Measurements from ENCODE around the gene GAMT. TPM values are rescaled to one million over a fixed set of nuclear protein-coding genes. Genes with fewer than 3 reads are reported as not detected.

Gene GAMT
- total RNA-seq, 2 donors from 2014 or later = 38.4 to 49.6 TPM

DNA sequence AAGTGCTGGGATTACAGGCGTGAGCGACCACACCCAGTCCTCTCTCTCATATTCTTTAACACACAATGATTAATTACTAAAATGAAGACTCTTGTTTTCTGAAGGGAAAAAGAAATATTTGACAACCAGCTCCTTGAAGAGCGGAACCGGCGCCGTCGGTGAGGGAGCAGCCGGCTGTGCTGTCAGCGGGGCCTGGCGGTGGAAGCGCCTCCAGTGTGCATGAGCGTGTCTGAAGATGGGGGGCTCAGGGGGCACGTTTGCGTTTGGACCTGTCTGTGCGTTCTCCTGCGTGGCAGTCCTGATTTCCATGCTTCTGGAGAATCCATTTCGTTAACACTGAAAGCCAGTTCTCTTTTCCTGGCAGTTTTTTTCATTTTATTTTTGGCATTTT lies 24.9 kb downstream of the GAMT start:
- WGBS, 2 experiments (ENCODE audit: insufficient coverage in 1 of 2, insufficient read length in 1 of 2) = 98 to 99% methylated on average over 15 to 17 of the region's 17 CpGs
- H3K27ac Mint-ChIP-seq = no peak overlapping the region

DNA sequence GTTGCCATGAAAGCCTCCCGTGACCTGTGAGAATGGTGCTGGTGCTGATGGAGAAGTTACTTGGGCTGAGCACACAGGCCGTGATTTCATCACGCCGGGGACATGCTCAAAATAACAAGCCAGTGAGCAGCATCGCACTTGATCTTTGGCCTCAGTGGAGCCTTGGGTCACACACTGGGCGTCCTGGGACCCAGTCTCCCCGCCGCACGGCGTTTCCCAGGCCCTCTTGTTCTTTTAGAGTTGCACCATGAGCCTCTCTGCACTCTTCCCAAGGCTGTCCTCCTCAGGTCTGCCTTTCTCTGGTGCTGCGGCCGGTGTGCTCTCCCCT lies 27.1 kb downstream of the GAMT start:
- Mint-ChIP-seq H3K27ac (no peak overlapping the region), H3K4me3 (no peak overlapping the region)
- WGBS, 2 experiments (ENCODE audit: insufficient coverage in 1 of 2, insufficient read length in 1 of 2) = 86 to 89% methylated on average over 9 to 12 of the region's 12 CpGs

More for the DNA sequence above, 24.9 kb downstream of the GAMT start:
- DNase-seq = no peak
- H3K4me1 Mint-ChIP-seq = peaks cover 4% of the 10 kb centered on the region
- H3K9me3 ChIP-seq (ENCODE audit: control insufficient read depth, low read length) = no peaks in the 10 kb centered on the region
- no peaks in the 10 kb centered on the region for H3K4me1 ChIP-seq (ENCODE audit: control insufficient read depth, insufficient read depth, low read length)
- no peaks in the 10 kb centered on the region for H3K27me3 Mint-ChIP-seq (ENCODE audit: insufficient read depth)
- H3K4me3 Mint-ChIP-seq = no peak overlapping the region
- no peak overlapping the region for H3K27ac ChIP-seq (ENCODE audit: low read depth, low read length)
- no peak overlapping the region for H3K9ac ChIP-seq (ENCODE audit: extremely low read depth, low read length, poor library complexity, severe bottlenecking)
- H3K36me3 Mint-ChIP-seq (ENCODE audit: low read depth) = peaks cover 39% of the 10 kb centered on the region
- H3K36me3 ChIP-seq (ENCODE audit: control insufficient read depth, insufficient read depth, low read length) = peaks cover 32% of the 10 kb centered on the region
- no peaks in the 10 kb centered on the region for H3K9me3 Mint-ChIP-seq
- TF ChIP-seq, protein P1, sequence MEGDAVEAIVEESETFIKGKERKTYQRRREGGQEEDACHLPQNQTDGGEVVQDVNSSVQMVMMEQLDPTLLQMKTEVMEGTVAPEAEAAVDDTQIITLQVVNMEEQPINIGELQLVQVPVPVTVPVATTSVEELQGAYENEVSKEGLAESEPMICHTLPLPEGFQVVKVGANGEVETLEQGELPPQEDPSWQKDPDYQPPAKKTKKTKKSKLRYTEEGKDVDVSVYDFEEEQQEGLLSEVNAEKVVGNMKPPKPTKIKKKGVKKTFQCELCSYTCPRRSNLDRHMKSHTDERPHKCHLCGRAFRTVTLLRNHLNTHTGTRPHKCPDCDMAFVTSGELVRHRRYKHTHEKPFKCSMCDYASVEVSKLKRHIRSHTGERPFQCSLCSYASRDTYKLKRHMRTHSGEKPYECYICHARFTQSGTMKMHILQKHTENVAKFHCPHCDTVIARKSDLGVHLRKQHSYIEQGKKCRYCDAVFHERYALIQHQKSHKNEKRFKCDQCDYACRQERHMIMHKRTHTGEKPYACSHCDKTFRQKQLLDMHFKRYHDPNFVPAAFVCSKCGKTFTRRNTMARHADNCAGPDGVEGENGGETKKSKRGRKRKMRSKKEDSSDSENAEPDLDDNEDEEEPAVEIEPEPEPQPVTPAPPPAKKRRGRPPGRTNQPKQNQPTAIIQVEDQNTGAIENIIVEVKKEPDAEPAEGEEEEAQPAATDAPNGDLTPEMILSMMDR (conservative IDR thresholded peaks at IDR 0.05) = no peak
- no peaks in the 10 kb centered on the region for H3K27me3 ChIP-seq (ENCODE audit: control insufficient read depth, insufficient read depth, low read length, poor library complexity, severe bottlenecking)
- no peak overlapping the region for H3K4me3 ChIP-seq (ENCODE audit: low read length)

DNA sequence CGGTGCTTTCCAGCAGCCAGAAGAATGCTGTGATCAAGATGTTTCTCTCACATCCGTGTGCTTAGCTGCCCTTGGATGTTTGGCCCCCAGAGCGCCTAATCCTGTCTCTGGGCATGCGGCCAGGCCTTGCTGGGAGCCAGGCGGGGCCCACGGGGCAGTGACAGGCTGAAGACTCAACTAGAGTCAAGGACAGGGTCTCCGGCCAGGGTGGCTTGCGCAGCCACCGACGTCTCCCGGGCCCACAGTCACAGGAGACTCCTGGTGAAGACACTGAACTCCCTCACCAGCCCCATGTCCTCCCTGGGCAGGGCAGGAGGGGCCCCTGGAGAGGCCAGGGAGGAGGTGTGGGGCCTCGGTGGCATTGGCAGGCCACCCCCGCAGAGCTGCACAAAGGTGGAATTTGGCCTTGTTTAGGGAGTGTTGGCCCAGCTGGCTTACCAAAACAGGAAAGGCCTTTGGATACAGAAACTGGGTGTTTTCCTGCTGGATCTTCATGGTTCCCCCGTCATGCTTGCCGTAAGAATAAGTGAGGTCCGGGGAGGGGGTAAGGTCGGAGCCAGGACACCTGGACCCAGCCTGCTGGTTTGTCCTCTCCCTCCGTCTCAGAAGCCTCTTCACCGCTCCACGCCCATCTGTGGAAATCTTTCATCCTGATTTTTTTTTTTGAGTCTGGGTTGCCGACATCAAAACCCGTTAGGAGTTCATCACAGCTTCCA lies 27.6 kb downstream of the GAMT start:
- Histone ChIP-seq H3K27ac (ENCODE audit: low read depth, low read length) (no peak overlapping the region), H3K9ac (ENCODE audit: extremely low read depth, low read length, poor library complexity, severe bottlenecking) (no peak overlapping the region), H3K36me3 (ENCODE audit: control insufficient read depth, insufficient read depth, low read length) (peaks cover 51% of the 10 kb centered on the region), H3K27me3 (ENCODE audit: control insufficient read depth, insufficient read depth, low read length, poor library complexity, severe bottlenecking) (no peaks in the 10 kb centered on the region), H3K4me1 (ENCODE audit: control insufficient read depth, insufficient read depth, low read length) (no peaks in the 10 kb centered on the region), H3K4me3 (ENCODE audit: low read length) (no peak overlapping the region), H3K9me3 (ENCODE audit: control insufficient read depth, low read length) (no peaks in the 10 kb centered on the region)
- H3K4me1 Mint-ChIP-seq = no peaks in the 10 kb centered on the region
- no peaks in the 10 kb centered on the region for H3K27me3 Mint-ChIP-seq (ENCODE audit: insufficient read depth)
- H3K4me3 Mint-ChIP-seq = no peak overlapping the region
- WGBS, 2 experiments (ENCODE audit: insufficient coverage in 1 of 2, insufficient read length in 1 of 2) = 95 to 99% methylated on average over 17 to 22 of the region's 22 CpGs
- TF ChIP-seq, protein P1 (conservative IDR thresholded peaks at IDR 0.05) = no peak
- H3K36me3 Mint-ChIP-seq (ENCODE audit: low read depth) = peaks cover 56% of the 10 kb centered on the region
- no peaks in the 10 kb centered on the region for H3K9me3 Mint-ChIP-seq
- no peak overlapping the region for H3K27ac Mint-ChIP-seq
- DNase-seq = no peak

More for the DNA sequence above, 27.1 kb downstream of the GAMT start:
- no peak overlapping the region for H3K27ac ChIP-seq (ENCODE audit: low read depth, low read length)
- DNase-seq = no peak
- H3K9me3 Mint-ChIP-seq = no peaks in the 10 kb centered on the region
- no peaks in the 10 kb centered on the region for H3K27me3 Mint-ChIP-seq (ENCODE audit: insufficient read depth)
- H3K9me3 ChIP-seq (ENCODE audit: control insufficient read depth, low read length) = no peaks in the 10 kb centered on the region
- TF ChIP-seq, protein P1 (conservative IDR thresholded peaks at IDR 0.05) = no peak
- no peak overlapping the region for H3K4me3 ChIP-seq (ENCODE audit: low read length)
- no peak overlapping the region for H3K9ac ChIP-seq (ENCODE audit: extremely low read depth, low read length, poor library complexity, severe bottlenecking)
- H3K27me3 ChIP-seq (ENCODE audit: control insufficient read depth, insufficient read depth, low read length, poor library complexity, severe bottlenecking) = no peaks in the 10 kb centered on the region
- no peaks in the 10 kb centered on the region for H3K4me1 ChIP-seq (ENCODE audit: control insufficient read depth, insufficient read depth, low read length)
- peaks cover 51% of the 10 kb centered on the region for H3K36me3 ChIP-seq (ENCODE audit: control insufficient read depth, insufficient read depth, low read length)
- no peaks in the 10 kb centered on the region for H3K4me1 Mint-ChIP-seq
- peaks cover 54% of the 10 kb centered on the region for H3K36me3 Mint-ChIP-seq (ENCODE audit: low read depth)

All from endodermal cell (in vitro differentiated cells).